Inflammatory macrophage (primary cell): ENCODE results near the gene DCLRE1C.
"Not testable (repeated sequence)": the region's sequence is repeated elsewhere in the genome, so short reads cannot be mapped to it uniquely, and the experiment has no call there.

Source experiments
- DNase-seq, 2 donors: peaks; one replicate each; pipeline ENCODE4 v3.0.0-alpha.2; 2020 to 2022

Gene DCLRE1C

GRCh38 chr10:14942950-14943338 lies 11.0 kb downstream of the DCLRE1C start:
- DNase-seq = not testable (repeated sequence)

GRCh38 chr10:14942147-14942949 lies 11.5 kb downstream of the DCLRE1C start:
- DNase-seq = not testable (repeated sequence)

GRCh38 chr10:14938971-14939370 lies 14.9 kb downstream of the DCLRE1C start:
- peak; percentile 70 to 71 for DNase-seq

GRCh38 chr10:14936584-14936983 lies 17.3 kb downstream of the DCLRE1C start:
- DNase-seq = no peak

GRCh38 chr10:14930610-14931009 lies 23.3 kb downstream of the DCLRE1C start:
- DNase-seq = no peak

- DNase-seq = no peak
Observed at GRCh38 chr10:14926722-14927416, 27.0 kb downstream of the DCLRE1C start.

GRCh38 chr10:14926061-14926470 lies 27.8 kb downstream of the DCLRE1C start:
- DNase-seq = no peak

- no peak for DNase-seq
Observed at GRCh38 chr10:14925268-14925667, 28.6 kb downstream of the DCLRE1C start.

- DNase-seq = no peak
Observed at GRCh38 chr10:14924013-14924412, 29.9 kb downstream of the DCLRE1C start.

- no peak for DNase-seq
Observed at GRCh38 chr10:14918964-14919363, 34.9 kb downstream of the DCLRE1C start.

- no peak for DNase-seq
Observed at GRCh38 chr10:14917827-14918226, 36.1 kb downstream of the DCLRE1C start.

GRCh38 chr10:14916600-14916999 lies 37.3 kb downstream of the DCLRE1C start:
- DNase-seq = no peak

- no peak for DNase-seq
Observed at GRCh38 chr10:14911801-14912200, 42.1 kb downstream of the DCLRE1C start.

- no peak for DNase-seq
Observed at GRCh38 chr10:14910953-14911352, 42.9 kb downstream of the DCLRE1C start.

GRCh38 chr10:14909101-14909500 lies 44.8 kb downstream of the DCLRE1C start:
- DNase-seq = no peak

GRCh38 chr10:14907591-14907990 lies 46.3 kb downstream of the DCLRE1C start:
- DNase-seq = not testable (repeated sequence)

- DNase-seq = no peak
Observed at GRCh38 chr10:14906765-14907164, 47.1 kb downstream of the DCLRE1C start.

GRCh38 chr10:14905890-14906289 lies 48.0 kb downstream of the DCLRE1C start:
- DNase-seq = no peak

- no peak for DNase-seq
Observed at GRCh38 chr10:14904864-14905263, 49.0 kb downstream of the DCLRE1C start.

GRCh38 chr10:14904316-14904732 lies 49.6 kb downstream of the DCLRE1C start:
- peak; percentile 37 to 38 for DNase-seq

- DNase-seq = no peak
Observed at GRCh38 chr10:14891151-14891550, 62.7 kb downstream of the DCLRE1C start.

GRCh38 chr10:14889318-14889717 lies 64.6 kb downstream of the DCLRE1C start:
- DNase-seq = no peak

- peak; percentile 3 to 5 for DNase-seq
Observed at GRCh38 chr10:14884082-14884481, 69.8 kb downstream of the DCLRE1C start.

GRCh38 chr10:14880229-14880628 lies 73.7 kb downstream of the DCLRE1C start:
- no peak for DNase-seq
